Left lung (tissue), 10 donors: ENCODE data around the gene INPP4B. TPM values are rescaled to one million over a fixed set of nuclear protein-coding genes. Genes with fewer than 3 reads are reported as not detected.

Source experiments
- ATAC-seq: fragments of 200-7000 bp; cut with Tn5 transposase; one replicate; pipeline ENCODE4 v1.9.1; 2020; ENCODE audit warnings: moderate library complexity
- DNase-seq, 4 donors: peaks; one replicate each; pipeline ENCODE4 v3.0.0-alpha.2; 2013 to 2020
- H3K27ac ChIP-seq, 2 donors: fragments of 200-600 bp; sonication (generic) in 1 of 2; one replicate each; pipeline versions ENCODE4 v1.5.0 to v1.8.0; 2020 to 2021
- H3K27me3 ChIP-seq, 2 donors: fragments of 200-600 bp; sonication (generic) in 1 of 2; one replicate each; pipeline versions ENCODE4 v1.5.0 to v1.8.0; 2020 to 2021
- H3K36me3 ChIP-seq, 2 donors: fragments of 200-600 bp; sonication (generic) in 1 of 2; one replicate each; pipeline versions ENCODE4 v1.5.0 to v1.8.0; 2020 to 2021
- H3K4me1 ChIP-seq, 2 donors: fragments of 200-600 bp; one replicate each; pipeline ENCODE4 v1.8.0; 2021
- H3K4me3 ChIP-seq, 2 donors: fragments of 200-600 bp; sonication (generic) in 1 of 2; one replicate each; pipeline versions ENCODE4 v1.5.0 to v1.8.0; 2020 to 2021; ENCODE audit warnings: mild to moderate bottlenecking in 1 of 2
- H3K9me3 ChIP-seq, 2 donors: fragments of 200-600 bp; sonication (generic) in 1 of 2; one replicate each; pipeline versions ENCODE4 v1.5.0 to v1.8.0; 2020 to 2021
- CTCF ChIP-seq, 2 donors: fragments of 200-600 bp; sonication (generic) in 1 of 2; IDR thresholded peaks; one replicate each; pipeline versions ENCODE4 v1.5.0 to v1.8.0; 2021; ENCODE audit warnings: antibody characterized with exemption in 2 of 2
- intact Hi-C, 2 donors: fragments of 100-400 bp; cut with DNase I; formaldehyde crosslinking; loops; one replicate each; pipeline versions ENCODE4 v1.11.2 to v1.14.2; 2022
- polyA plus RNA-seq, 6 donors: library from polyadenylated mRNA; unstranded; fragments of 120-200 nt; gene quantifications; one replicate each; pipeline ENCODE4 v1.2.1, GENCODE V29; 2013; ENCODE audit not compliant: insufficient read length in 6 of 6
- total RNA-seq, 2 donors: library from RNA; stranded (reverse); fragmentation: NEBNext Ultra II Directional; extraction: Animal tissue kit (Norgen Biotek cat#: 25700); gene quantifications; one replicate each; pipeline ENCODE4 v1.2.1, GENCODE V29; 2021
- donor health status: DM: no; HTN: yes; CAD: no.
- donor health status: DM: no; HTN: no; CAD: no.

The INPP4B gene
- total and polyA plus RNA-seq, 8 donors = 7.3 to 15.1 (median 11.6) TPM

DNA sequence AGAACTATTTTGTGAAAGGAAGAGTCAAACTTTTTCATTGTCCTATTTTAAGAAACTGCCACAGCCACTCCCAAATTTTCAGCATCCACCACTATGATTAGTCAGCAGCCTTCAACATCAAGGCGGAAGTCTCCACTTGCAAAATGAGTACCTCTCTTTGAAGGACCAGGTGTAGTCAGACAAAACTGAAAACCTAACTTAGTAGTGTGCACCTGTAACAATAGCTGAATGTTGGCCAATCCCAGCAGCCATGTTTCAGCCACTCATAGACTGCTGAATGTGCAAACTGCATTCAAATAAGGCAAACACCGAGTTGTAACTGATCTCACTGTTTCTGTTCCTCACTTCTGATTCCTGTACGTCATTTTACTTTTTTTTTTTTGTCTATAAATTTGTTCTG is 868.7 kb downstream of the INPP4B start:
- H3K27me3 ChIP-seq = no peaks in the 10 kb centered on the region
- H3K27ac ChIP-seq = no peak overlapping the region
- intact Hi-C loops = no loop called here
- H3K36me3 ChIP-seq = no peaks in the 10 kb centered on the region
- DNase-seq (no peak), ATAC-seq (no peak)
- H3K9me3 ChIP-seq = peaks cover 0 to 8% of the 10 kb centered on the region in 2 donors
- H3K4me1 ChIP-seq = no peaks in the 10 kb centered on the region
- TF ChIP-seq CTCF (IDR thresholded peaks at IDR 0.05) = no peak
- no peak overlapping the region for H3K4me3 ChIP-seq
